Pulmonary artery endothelial cell (primary cell): ENCODE data around the gene ATRN. TPM values are rescaled to one million over a fixed set of nuclear protein-coding genes. Genes with fewer than 3 reads are reported as not detected.

Experiments
- DNase-seq: peaks from one replicate; pipeline ENCODE4 v3.0.0-alpha.2; 2011; ENCODE audit warnings: low read depth, low spot score
- total RNA-seq: library from RNA; depleted of rRNA; stranded (reverse); fragments of >200 nt; gene quantifications from 2 replicates; pipeline ENCODE4 v1.2.3, GENCODE V29; 2014

The ATRN gene
- total RNA-seq, 1 donor from 2014 or later, result 45.3 TPM

DNA sequence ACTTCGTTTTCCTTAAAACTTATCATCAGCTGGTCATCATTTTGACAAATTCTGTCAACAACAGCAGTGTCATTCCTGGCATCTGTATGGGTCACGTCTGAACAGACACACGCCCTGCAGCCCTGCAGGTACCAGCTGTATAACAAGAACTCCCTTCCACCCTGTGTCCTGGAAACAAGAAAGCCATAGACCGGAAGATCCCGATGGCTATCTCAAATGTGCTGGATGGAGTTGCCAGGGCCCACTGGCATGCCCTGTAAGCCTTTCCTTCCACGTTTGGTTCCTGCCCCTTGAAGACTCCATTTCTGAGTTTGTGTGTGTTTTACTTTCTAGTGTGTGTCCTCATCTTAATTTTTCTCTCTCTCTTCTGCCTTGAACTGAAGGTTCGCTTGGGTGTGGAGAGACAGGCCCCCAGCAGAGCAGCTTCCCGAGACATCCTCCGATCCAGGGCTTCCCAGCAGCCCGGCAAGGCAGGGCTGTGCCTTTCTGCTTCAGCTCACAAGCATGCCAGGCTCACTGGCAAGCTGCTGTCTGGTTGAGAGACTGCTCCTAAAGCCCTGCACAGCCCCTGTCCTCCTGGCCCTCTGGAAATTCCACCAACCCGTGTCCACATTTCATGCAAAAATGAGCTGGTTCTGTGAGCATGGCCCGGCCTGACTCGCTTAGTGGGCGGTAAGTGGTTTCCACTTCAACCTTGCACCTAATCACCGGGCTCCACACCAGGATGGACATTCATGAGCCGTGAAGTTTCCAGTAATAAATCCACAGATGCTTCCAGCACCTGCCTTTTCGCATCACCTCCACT, 183.7 kb downstream of the ATRN start:
- DNase-seq, result no peak

DNA sequence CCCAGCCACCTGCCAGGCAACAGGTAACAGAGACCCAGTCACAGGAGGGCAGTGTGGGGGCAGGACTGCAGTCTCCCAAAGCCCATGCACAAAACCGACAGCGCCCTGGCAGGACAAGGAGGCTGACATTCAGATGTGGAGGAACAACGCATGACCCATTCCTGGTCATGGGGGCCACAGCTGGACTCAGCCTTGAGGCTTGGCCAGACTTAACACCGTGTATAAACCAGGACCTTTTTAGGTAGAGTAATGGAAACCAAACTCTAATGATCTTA, 184.2 kb downstream of the ATRN start:
- DNase-seq, result no peak

DNA sequence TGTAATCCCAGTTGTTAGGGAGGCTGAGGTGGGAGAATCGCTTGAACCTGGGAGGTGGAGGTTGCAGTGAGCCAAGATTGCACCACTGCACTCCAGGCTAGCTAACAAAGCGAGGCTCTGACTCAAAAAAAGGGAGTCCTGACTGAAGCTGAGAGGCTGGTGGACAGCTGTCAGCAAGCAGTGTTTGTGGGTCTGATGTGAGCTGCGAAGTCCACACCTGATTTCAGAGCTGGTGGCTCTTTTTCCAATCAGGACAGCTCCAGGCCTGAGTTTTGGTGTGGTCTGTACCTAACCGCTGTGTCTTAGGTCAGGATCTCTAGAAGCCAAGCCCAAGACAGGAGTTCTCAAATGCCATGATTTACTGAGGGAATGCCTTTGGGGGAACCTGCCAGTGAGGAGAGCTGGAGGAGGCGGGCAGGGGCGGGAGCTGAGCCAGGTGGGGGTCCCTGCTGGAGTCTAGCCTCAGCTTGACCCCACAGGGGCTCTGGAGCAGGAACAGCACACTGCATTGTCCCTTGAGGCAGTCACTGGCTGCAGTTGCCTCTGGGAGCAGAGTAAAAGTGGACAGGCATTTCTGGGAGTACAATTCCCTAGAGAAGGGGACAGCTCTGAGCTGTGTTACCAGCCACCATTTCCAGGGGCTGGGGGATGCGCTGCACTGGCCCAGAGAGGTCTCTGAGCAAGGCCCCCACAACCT, 187.3 kb downstream of the ATRN start:
- no peak for DNase-seq

DNA sequence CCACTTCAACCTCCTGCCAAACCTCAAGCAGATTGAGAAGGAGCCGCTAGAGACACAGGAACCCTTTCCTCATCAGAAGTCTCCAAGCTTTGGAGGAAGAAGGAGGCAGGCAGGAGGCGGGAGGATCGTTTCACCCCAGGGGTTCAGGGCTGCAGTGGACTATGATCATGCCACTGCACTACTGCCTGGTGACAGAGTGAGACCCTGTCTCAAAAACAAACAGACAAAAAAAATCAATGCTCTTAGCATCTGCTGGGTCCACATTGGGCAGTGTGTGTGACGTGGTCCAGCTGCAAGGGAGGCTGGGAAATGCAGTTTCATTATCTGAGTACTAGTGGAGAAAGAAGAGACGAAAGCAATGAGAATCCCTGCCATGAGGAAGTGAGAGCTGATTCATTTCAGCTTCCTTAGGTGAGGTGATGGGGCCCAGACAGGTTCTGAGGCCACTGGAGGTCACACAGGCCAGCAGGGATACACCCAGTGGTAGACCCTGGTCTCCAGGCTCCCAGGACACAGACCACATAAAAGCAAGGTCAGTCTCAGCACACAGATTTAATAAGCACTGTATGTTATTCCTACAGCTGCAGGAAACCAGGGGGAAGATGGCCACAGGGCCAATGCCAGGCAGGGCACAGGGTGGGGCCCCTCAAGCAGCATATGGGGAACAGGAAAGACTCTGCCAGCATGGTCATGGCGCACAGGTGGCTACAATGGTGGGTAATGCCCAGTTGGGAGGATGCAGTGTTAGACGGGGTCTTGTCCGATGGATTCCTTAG, 188.1 kb downstream of the ATRN start:
- DNase-seq, result no peak

DNA sequence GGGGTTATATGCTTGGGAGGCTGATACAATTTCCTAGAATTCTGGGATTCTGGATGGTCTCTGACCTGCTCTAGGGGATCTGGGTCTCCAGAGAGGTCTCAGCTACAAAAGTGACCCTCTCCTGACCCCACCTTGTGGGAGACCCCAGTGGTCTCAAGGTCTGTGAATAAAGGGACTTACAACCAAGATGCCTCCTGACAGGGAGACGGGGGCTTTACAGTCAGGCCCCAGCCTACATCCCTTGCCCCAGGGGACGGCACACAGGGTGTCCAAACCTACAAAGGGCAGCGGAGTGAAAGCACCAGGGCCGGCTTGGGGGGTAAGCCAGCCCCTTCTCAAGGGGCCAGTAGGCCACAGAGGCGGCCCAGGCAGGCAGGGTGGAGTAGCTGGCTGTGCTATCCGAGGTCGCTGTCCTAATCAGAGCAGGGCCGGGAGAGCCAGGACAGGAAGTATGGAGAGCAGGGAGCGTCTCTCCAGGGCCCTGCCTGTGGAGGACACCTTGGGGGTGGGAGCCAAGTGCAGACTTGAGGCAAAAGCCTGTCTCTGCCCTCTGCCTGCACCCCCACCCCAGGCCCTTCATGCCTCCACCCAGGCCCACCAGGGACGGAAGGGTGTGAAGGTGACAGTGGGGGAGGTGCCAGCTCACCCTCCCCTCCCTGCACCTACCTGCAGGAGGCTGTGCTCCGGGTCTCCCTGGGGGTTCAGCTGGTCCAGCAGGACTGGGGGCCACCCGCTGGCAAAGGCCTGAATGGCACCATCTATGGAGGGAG, 188.9 kb downstream of the ATRN start:
- no peak for DNase-seq

DNA sequence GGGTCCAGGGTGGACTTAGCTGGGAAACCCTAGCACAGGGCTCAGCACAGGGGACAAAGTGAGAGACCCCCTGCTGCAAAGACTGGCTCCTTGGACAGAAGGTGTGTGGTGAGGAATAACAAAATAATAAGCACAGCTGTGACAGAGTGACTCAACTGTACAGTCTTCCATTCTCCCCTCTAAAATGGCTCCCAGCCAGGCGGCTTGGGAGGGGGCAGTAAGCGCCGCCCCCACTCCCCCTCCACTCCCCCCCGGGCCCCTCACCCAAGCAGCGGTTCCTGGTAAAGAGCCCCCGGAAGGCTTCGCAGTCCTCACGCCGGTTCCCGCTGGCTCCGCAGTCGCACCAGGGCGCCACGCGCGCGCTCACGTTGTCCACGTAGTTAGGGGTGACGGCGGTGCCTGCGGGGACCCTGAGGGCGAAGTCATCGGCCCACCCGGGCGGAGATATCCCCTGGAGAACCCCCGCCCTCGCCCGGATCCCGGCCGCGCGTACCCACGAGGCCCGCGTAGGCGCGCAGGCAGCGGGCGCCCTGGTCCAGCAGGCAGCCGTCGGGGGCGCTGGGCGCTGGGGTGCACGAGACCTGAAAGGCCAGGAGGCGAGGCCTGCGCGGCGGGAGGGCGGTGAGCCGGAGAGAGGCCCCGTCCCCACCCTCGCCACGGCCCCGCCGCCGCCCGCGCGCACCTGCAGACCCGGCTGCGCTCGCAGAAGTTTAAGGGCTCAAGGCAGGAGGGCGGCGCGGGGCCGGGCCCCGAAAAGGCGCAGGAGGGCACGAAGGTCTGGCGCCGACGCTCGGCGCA, 189.6 kb downstream of the ATRN start:
- no peak for DNase-seq

DNA sequence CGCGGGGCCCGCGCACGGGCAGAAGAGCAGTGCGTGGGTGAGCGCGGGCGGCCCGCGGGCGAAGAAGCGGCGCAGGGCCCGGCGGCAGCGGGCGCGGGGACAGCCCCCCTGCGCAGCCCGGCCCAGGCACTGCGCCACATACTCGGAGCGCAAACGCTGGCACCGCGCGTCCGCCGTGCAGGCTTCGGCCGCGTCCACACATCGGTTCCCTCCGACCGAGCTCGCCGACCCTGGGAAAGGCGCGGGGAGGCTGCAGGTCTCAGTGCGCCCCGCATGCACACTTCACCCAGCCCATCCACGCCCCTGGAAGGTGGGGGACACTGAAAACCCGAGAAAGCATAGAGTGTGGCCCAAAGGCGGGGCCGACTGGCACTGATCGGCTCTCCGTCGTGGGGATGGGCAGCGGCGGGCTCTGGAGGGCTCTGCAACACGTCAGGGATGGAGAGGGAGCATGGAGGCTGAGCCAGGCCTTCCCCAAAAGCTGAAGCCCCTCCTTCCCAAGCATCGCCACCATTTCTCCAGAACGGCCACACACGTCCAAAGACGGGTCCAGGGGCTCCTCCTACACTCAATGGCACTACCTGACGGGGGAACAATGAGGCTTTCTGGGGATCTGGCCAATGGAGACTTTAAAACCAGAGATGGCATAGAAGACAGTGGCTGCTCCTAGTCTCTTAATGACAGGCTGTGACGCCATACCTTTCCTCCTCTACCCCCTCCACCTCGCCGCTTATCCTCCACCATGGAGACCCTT, 190.4 kb downstream of the ATRN start:
- DNase-seq, result no peak

DNA sequence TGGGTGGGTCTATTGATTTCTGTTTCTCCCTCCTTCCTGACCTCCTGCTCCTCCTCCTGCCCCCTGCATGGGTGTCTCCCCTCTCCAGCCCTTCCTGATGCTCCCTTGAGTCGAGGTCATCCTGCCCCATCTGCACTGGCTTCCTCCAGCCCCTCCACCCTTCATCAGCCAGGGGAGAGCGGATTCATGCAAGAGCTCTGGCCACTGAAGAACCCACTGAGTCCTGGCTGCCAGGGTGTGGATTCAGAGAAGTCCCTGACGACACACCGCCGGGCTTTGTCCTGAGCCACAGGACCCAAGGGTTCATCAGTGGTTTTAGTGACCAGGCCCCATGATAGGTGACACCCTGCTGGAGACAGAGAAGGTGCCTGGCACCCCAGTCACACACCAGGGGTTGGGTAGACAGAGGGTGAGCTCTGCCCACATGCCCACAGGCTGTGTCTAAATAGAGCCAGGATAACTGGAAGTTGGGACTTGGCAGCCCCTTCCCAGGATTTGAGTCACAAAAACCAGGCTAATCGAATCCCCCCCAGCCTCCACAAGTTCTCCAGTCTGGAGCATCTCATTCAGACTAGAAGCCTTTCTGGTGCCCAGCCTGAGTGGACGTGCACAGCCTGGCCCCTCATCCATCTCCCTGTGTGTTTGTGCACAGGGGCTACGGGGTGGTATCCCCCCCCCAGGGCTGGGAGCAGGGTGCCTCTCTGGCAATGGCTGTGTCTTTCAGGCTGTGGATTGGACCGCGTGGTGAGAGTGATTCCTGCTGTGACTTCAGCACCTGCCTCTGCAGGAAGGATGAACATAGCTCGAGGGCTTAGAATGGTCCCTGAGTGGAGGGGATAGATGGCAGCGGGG, 191.2 kb downstream of the ATRN start:
- DNase-seq, result no peak

DNA sequence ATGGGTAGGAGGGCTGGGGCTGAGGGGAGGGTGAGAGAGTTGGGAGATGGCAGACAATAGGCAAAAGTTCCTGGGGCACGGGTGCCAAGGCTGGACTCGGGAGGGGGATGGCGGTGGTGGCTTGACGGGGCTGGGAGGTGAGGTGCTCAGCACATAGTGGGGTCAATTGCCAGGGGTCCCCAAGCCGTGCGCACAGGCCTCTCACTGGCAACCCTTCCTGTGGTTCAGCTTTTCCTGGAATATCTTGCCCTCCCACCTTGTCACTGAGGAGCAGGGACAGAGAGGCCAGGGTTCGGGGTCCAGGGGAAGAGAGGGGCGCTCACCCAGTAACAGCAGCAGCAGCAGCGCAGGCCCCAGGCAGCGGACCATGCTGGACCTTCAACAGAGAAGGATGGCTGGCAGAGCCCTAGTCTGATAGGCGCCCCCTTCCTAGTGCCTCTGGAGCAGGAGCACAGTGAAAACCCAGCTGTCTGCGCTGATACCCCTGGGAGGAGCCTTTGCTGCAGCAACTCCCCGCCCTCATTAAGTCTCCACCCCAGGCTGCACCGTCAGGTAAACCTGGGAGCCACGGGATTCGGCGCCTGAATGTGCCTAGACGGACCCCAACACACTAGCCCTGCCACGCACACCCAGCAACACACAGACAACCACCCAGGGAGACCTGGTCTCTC, 192.3 kb downstream of the ATRN start, which contains the start of gene GFRA4:
GFRA4 (minus strand) TSS at position 369 of the 671 bp plus-strand sequence; CDS start at position 369, 0 bp downstream.
- no peak for DNase-seq

DNA sequence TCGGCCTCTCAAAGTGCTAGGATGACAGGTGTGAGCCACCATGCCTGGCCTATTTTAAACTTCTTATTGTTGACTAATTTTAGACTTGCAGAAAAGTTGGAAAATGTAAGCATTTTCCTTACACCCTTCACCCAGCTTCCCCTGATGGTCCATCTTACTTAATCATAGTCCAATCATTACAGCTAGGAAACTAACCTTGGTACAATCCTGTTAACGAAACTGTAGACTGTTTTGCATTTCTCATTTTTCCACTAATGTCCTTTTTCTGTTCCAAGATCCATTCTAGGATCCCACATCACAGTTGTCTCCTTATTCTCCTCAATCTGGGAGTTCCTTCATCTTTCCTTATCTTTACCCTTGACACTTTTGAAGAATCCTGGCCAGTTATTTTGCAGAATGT, 193.0 kb downstream of the ATRN start:
- no peak for DNase-seq

DNA sequence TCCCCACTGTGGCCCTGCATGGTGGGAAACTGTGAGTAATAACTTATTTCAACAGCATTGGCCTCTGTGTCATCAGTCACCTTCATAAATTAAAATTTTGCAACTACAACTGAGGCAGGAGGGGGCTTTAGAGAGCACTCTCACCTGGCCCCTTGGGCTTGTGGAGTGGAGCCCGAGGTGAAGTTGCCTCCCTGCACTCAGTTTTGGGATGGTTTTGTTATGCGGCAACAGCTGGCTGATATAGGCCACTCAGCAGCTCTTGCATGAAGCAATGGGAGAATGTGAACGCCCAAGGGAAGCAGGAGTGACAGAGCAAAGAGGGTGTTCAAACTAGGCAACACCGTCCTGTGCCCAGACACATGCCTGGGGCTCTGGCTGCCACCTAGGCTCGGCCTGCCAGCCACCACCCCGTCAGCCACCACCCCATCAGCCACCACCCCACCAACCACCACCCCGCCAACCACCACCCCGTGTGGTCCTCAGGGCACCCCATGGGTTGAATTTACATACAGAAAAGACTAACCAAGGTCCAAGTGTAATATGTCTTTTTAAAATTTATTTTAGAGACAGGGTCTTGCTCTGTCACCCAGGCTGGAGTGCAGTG, 196.7 kb downstream of the ATRN start:
- DNase-seq, result no peak

DNA sequence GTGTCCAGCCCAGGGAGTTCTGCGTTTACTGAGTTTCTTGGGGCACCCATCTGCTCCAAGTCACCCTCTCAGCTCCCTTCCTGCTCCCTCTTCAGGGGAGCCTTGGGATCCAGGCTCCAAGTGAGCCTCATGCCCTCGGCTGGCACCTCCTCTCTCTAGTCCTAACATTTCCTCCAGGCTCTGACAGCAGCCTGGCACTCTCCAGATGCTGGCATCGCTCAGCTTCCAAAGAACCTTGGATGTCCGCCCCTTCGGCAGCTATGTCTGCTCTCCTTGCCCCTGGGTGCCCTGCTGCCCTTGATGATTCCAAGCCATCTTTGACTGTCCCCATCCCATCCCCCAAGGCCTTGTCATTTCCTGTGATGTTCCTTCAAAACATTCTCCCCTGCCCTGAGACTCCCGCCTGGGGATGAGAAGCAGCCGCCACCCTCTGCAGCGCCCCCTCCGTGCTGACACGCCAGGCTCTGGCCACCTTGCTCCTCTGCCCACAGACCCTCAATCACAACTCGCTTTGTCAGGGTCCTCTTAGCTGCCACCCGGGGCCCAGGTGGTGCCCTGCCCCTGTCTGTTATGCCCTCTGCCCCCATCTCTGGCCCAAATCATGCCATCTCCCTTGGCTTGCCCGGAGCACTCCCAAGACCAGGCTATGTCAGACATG, 199.0 kb downstream of the ATRN start:
- DNase-seq, result no peak

DNA sequence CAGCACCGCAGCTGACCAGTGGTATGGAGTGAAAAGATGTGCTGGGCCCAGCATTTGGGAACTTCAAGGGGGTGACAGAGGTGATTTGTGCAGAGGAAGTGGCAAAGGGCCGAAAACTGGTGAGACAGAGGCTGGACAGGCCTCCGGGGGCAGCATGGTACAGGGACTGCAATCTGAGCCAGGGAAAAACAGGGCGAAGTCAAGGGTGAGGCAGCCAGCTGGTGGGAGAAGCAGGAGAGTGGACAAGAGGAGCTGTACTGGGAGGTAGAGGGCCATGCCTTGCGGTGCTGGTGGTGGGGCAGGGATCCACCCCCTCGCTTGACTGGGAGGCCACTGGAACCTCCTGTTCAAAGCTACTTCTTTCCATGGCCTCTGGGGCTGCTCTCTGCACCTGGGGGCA, 199.7 kb downstream of the ATRN start:
- DNase-seq, result no peak

DNA sequence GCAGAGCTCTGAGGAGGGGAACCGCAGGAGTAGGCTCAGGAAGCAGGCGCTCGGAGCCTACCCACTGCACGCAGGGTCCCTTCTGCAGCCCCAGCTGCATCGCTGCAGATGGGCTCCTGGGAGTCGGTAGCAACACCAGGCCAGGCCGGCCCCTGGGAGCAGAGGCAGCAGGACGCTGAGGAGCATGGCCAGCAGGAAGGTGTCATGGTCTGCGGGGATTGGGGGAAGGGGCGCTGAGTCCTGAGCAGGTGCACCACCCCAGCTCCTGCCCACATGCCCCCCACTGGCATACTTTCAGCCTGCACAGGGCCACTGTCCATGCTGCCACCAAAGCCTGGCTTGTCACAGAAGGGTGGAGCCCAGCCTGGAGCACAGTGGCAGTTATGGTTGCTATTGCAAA, 200.1 kb downstream of the ATRN start:
- no peak for DNase-seq

DNA sequence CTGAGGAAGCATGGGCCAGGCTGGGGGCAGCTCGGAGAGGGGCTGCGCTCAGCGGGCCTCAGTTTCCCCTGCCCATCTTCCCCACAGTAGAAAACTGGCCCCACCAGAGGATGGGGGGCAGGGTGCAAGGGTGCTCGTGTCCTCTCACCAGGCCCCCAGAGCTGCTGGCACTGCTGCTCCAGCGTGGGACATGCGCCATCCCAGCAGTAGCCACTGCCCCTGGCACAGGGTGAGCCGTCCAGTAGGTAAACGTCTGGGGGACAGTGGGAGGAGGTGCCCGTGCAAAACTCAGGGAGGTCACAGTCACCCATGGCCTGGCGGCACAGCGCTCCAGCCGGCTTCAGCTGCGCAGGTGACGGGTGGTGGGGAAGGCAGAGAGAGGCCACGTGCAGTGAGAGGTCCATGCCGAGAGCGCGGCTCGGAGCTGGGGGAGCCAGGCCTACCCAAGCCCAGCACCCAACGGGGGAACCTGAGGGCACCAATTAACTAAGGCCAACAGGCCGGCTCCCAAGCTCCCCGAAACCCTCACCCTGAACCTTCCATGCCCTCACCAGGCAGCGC, 201.2 kb downstream of the ATRN start:
- no peak for DNase-seq

DNA sequence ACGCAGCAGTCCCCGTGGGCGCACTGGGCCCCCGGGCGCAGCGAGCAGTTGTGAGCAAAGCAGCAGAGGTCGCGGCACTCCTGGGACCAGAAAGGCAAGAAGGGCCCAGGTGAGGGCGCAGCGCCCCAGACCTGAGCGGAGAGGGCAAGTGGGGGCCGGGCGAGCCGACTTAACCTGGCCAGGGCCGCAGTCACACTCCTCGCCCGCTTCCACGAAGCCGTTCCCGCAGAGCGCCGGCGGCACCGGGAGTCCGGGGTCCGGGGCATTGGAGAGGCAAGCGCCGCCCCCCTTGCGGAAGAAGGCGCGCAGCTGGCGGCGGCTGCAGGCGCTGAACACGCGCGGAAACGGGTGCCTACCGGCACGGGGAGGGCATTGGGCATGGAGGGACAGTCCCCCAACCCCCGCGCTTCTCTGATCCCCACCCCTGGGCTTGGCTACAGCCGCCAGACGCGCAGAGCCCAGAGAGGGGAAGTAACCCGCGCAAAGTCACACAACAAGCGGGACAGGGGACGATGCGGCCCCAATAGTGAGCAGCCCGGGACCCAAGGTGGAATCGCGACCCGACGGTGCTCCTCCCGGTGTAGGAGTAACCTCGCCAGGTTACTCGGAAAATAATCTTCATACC, 201.8 kb downstream of the ATRN start:
- DNase-seq, result no peak
